Neural progenitor cell (in vitro differentiated cells): ENCODE results near the gene SMIM22. TPM values are rescaled to one million over a fixed set of nuclear protein-coding genes. Genes with fewer than 3 reads are reported as not detected.

Experiments
- DNase-seq: peaks from one replicate; pipeline ENCODE4 v3.0.0-alpha.2; 2016; ENCODE audit warnings: low spot score
- H2AFZ ChIP-seq: fragments of 200-600 bp; sonication (generic); replicated peaks from 2 replicates; pipeline ENCODE4 v1.6.1; 2016; ENCODE audit warnings: antibody characterized with exemption
- H3F3A ChIP-seq: fragments of 200-600 bp; sonication (generic); 2 replicates; pipeline ENCODE4 v1.6.1; 2016; ENCODE audit warnings: antibody characterized with exemption, low read depth
- H3K27ac ChIP-seq: fragments of 200-600 bp; sonication (generic); 2 replicates; pipeline ENCODE4 v1.5.1; 2016; ENCODE audit warnings: mild to moderate bottlenecking
- H3K27me3 ChIP-seq: fragments of 200-600 bp; sonication (generic); 2 replicates; pipeline ENCODE4 v1.6.1; 2016; ENCODE audit warnings: mild to moderate bottlenecking, moderate library complexity
- H3K36me3 ChIP-seq: fragments of 200-600 bp; sonication (generic); 2 replicates; pipeline ENCODE4 v1.5.1; 2016
- H3K4me1 ChIP-seq: fragments of 200-600 bp; sonication (generic); 2 replicates; pipeline ENCODE4 v1.6.1; 2016; ENCODE audit warnings: mixed run types
- H3K4me2 ChIP-seq: fragments of 200-600 bp; sonication (generic); 2 replicates; pipeline ENCODE4 v1.6.1; 2016
- H3K4me3 ChIP-seq: fragments of 200-600 bp; sonication (generic); 2 replicates; pipeline ENCODE4 v1.5.1; 2016
- H3K79me2 ChIP-seq: fragments of 200-600 bp; sonication (generic); 2 replicates; pipeline ENCODE4 v1.6.1; 2016; ENCODE audit warnings: low read depth
- H3K9ac ChIP-seq: fragments of 200-600 bp; sonication (generic); 2 replicates; pipeline ENCODE4 v1.6.1; 2016
- H3K9me3 ChIP-seq: fragments of 200-600 bp; sonication (generic); 2 replicates; pipeline ENCODE4 v1.5.1; 2016; ENCODE audit warnings: low read depth
- H4K20me1 ChIP-seq: fragments of 200-600 bp; sonication (generic); 2 replicates; pipeline ENCODE4 v1.6.1; 2016; ENCODE audit warnings: low read depth
- H3K27ac Mint-ChIP-seq: 3 replicates; pipeline ENCODE4 v1.8.0; 2021; ENCODE audit warnings: mixed read lengths
- H3K27me3 Mint-ChIP-seq: 2 replicates; pipeline ENCODE4 v1.8.0; 2022; ENCODE audit warnings: low read depth, mild to moderate bottlenecking, inconsistent platforms, moderate library complexity, mixed read lengths; ENCODE audit not compliant: insufficient read depth
- H3K36me3 Mint-ChIP-seq: 3 replicates; pipeline ENCODE4 v1.8.0; 2021; ENCODE audit warnings: mixed read lengths
- H3K4me1 Mint-ChIP-seq: 3 replicates; pipeline ENCODE4 v1.8.0; 2021; ENCODE audit warnings: mixed read lengths
- H3K4me3 Mint-ChIP-seq: 3 replicates; pipeline ENCODE4 v1.8.0; 2021; ENCODE audit warnings: mild to moderate bottlenecking, moderate library complexity, mixed read lengths
- H3K9me3 Mint-ChIP-seq: 3 replicates; pipeline ENCODE4 v1.8.0; 2020; ENCODE audit warnings: mixed read lengths
- CTCF ChIP-seq: fragments of 200-600 bp; sonication (generic); IDR thresholded peaks from 2 replicates; pipeline ENCODE4 v1.5.1; 2017; ENCODE audit warnings: antibody characterized with exemption, mild to moderate bottlenecking
- EZH2 ChIP-seq: fragments of 200-600 bp; sonication (generic); IDR thresholded peaks from 2 replicates; pipeline ENCODE4 v1.6.1; 2017; ENCODE audit warnings: antibody characterized with exemption, mild to moderate bottlenecking, moderate library complexity
- EZH2phosphoT487 ChIP-seq: fragments of 200-600 bp; sonication (generic); IDR thresholded peaks from 2 replicates; pipeline ENCODE4 v1.6.1; 2017; ENCODE audit warnings: antibody characterized with exemption
- total RNA-seq: library from RNA; depleted of rRNA; stranded (reverse); fragments of >200 nt; gene quantifications from 2 replicates; pipeline ENCODE4 v1.2.3, GENCODE V29; 2015; ENCODE audit warnings: low replicate concordance

SMIM22 gene
- total RNA-seq, 1 donor from 2014 or later: not detected

DNA sequence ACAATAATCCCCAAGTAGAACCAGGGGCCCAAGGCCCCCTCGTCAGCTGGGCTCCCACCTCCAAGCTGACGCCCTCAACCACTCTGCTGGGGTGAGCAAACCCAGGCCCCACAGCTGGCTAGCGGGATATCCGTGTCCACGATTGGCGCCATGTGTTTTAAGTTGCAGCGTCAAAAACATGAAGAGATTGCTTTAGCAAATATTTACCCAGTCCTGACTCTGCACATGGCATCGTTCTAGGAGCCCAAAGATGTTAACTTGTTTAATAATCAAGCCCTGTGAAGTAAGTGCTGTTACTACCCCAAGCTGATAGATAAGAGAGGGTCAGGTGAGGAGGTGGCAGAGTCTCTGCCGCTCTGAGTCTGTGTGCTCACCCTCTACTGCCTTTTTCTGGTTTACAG is 6.7 kb upstream of the SMIM22 start:
- peaks cover 17% of the 10 kb centered on the region for H3K4me1 Mint-ChIP-seq
- Histone ChIP-seq H3K9ac (no peak overlapping the region), H3K4me2 (peak overlapping the region; percentile 45), H3K9me3 (no peaks in the 10 kb centered on the region), H3K4me3 (no peak overlapping the region), H3K27me3 (no peaks in the 10 kb centered on the region), H4K20me1 (no peaks in the 10 kb centered on the region), H3F3A (peaks cover 11% of the 10 kb centered on the region), H3K27ac (no peak overlapping the region), H3K79me2 (no peaks in the 10 kb centered on the region), H3K36me3 (no peaks in the 10 kb centered on the region), H2AFZ (peak overlapping the region; percentile 0), H3K4me1 (peaks cover 11% of the 10 kb centered on the region)
- H3K9me3 Mint-ChIP-seq: no peaks in the 10 kb centered on the region
- TF ChIP-seq EZH2: no peak
- TF ChIP-seq CTCF: no peak
- no peak for TF ChIP-seq EZH2phosphoT487
- H3K27ac Mint-ChIP-seq: peak overlapping the region; percentile 85
- peaks cover 2% of the 10 kb centered on the region for H3K27me3 Mint-ChIP-seq
- H3K4me3 Mint-ChIP-seq: peak overlapping the region; percentile 30
- no peaks in the 10 kb centered on the region for H3K36me3 Mint-ChIP-seq
- no peak for DNase-seq

GRCh38 chr16:4788910-4789309 is 6.3 kb upstream of the SMIM22 start:
- DNase-seq: no peak
- peak overlapping the region; percentile 0 for H2AFZ ChIP-seq

GRCh38 chr16:4790261-4790660 is 4.9 kb upstream of the SMIM22 start:
- H3K9me3 Mint-ChIP-seq: no peaks in the 10 kb centered on the region
- H3K27me3 Mint-ChIP-seq: peaks cover 2% of the 10 kb centered on the region
- H3K4me3 Mint-ChIP-seq: no peak overlapping the region
- H3K4me1 Mint-ChIP-seq: peaks cover 12% of the 10 kb centered on the region
- Histone ChIP-seq H3K79me2 (no peaks in the 10 kb centered on the region), H3K9me3 (no peaks in the 10 kb centered on the region), H3K27ac (no peak overlapping the region), H3K36me3 (no peaks in the 10 kb centered on the region), H3K4me2 (no peak overlapping the region), H3F3A (peaks cover 11% of the 10 kb centered on the region), H4K20me1 (no peaks in the 10 kb centered on the region), H3K4me1 (peaks cover 11% of the 10 kb centered on the region), H2AFZ (no peak overlapping the region), H3K4me3 (no peak overlapping the region), H3K27me3 (no peaks in the 10 kb centered on the region), H3K9ac (no peak overlapping the region)
- no peaks in the 10 kb centered on the region for H3K36me3 Mint-ChIP-seq
- H3K27ac Mint-ChIP-seq: no peak overlapping the region
- DNase-seq: no peak
- TF ChIP-seq CTCF (no peak), EZH2 (no peak), EZH2phosphoT487 (no peak)

More at GRCh38 chr16:4788910-4789309, 6.3 kb upstream of the SMIM22 start:
- peaks cover 17% of the 10 kb centered on the region for H3K4me1 Mint-ChIP-seq
- no peak overlapping the region for H3K4me2 ChIP-seq
- TF ChIP-seq EZH2 (no peak), CTCF (no peak), EZH2phosphoT487 (no peak)
- no peaks in the 10 kb centered on the region for H4K20me1 ChIP-seq
- H3K27me3 ChIP-seq: no peaks in the 10 kb centered on the region
- no peak overlapping the region for H3K27ac ChIP-seq
- H3K27ac Mint-ChIP-seq: peak overlapping the region; percentile 85
- H3K36me3 ChIP-seq: no peaks in the 10 kb centered on the region
- H3K79me2 ChIP-seq: no peaks in the 10 kb centered on the region
- H3K4me1 ChIP-seq: peaks cover 11% of the 10 kb centered on the region
- H3K4me3 ChIP-seq: no peak overlapping the region
- H3K36me3 Mint-ChIP-seq: no peaks in the 10 kb centered on the region
- peaks cover 2% of the 10 kb centered on the region for H3K27me3 Mint-ChIP-seq
- H3K9me3 ChIP-seq: no peaks in the 10 kb centered on the region
- H3F3A ChIP-seq: peaks cover 11% of the 10 kb centered on the region
- H3K9me3 Mint-ChIP-seq: no peaks in the 10 kb centered on the region
- peak overlapping the region; percentile 30 for H3K4me3 Mint-ChIP-seq
- H3K9ac ChIP-seq: no peak overlapping the region
